CD14-positive monocyte (primary cell): Measurements from ENCODE around the gene CAP2. TPM values are rescaled to one million over a fixed set of nuclear protein-coding genes. Genes with fewer than 3 reads are reported as not detected.

Experiments
- DNase-seq, 3 donors: peaks; one replicate each; pipeline ENCODE4 v3.0.0-alpha.2; 2011 to 2022
- H2AFZ ChIP-seq: 2 replicates; pipeline ENCODE4 v1.6.0; 2012; ENCODE audit warnings: mild to moderate bottlenecking, low read depth, low read length, inconsistent platforms; ENCODE audit not compliant: insufficient read depth, poor library complexity, severe bottlenecking
- H3K27ac ChIP-seq, 2 donors: 1 replicate in 1 of 2; 2 replicates in 1 of 2; pipeline ENCODE4 v1.5.1; 2012 to 2013; ENCODE audit warnings: low read length in 2 of 2, control low read depth in 1 of 2, inconsistent platforms in 1 of 2, low read depth in 1 of 2, mild to moderate bottlenecking in 1 of 2
- H3K27me3 ChIP-seq, 2 donors: one replicate each; pipeline versions ENCODE4 v1.6.0 to v1.6.1; 2011 to 2013; ENCODE audit warnings: low read length in 2 of 2; ENCODE audit not compliant: control insufficient read depth in 2 of 2, insufficient read depth in 2 of 2
- H3K36me3 ChIP-seq, 2 donors: replicated peaks in 1 of 2; 1 replicate in 1 of 2; 2 replicates in 1 of 2; pipeline versions ENCODE4 v1.5.1 to v1.6.1; 2012 to 2013; ENCODE audit warnings: low read length in 2 of 2, control low read depth in 1 of 2, inconsistent platforms in 1 of 2, mild to moderate bottlenecking in 1 of 2; ENCODE audit not compliant: insufficient read depth in 2 of 2, control insufficient read depth in 1 of 2
- H3K4me1 ChIP-seq, 2 donors: 1 replicate in 1 of 2; 2 replicates in 1 of 2; pipeline versions ENCODE4 v1.5.1 to v1.6.1; 2012 to 2013; ENCODE audit warnings: low read length in 2 of 2, control low read depth in 1 of 2, inconsistent platforms in 1 of 2, mild to moderate bottlenecking in 1 of 2, moderate library complexity in 1 of 2; ENCODE audit not compliant: insufficient read depth in 2 of 2, control insufficient read depth in 1 of 2
- H3K4me2 ChIP-seq: replicated peaks from 2 replicates; pipeline ENCODE3; 2012; ENCODE audit warnings: low read length, moderate library complexity, mild to moderate bottlenecking; ENCODE audit not compliant: poor library complexity, severe bottlenecking; ENCODE audit errors: extremely low read depth
- H3K4me3 ChIP-seq, 3 experiments: fragments of 200-600 bp in 1 of 3; sonication (generic) in 1 of 3; replicated peaks in 1 of 3; 1 replicate in 2 of 3; 2 replicates in 1 of 3; pipeline ENCODE4 v1.5.1; 2011 to 2013; ENCODE audit warnings: low read length in 3 of 3, mild to moderate bottlenecking in 3 of 3, control low read depth in 2 of 3, low read depth in 2 of 3, inconsistent platforms in 1 of 3, moderate library complexity in 1 of 3
- H3K79me2 ChIP-seq: 2 replicates; pipeline ENCODE4 v1.6.0; 2012; ENCODE audit warnings: mild to moderate bottlenecking, control low read depth, inconsistent platforms, low read length, moderate library complexity; ENCODE audit not compliant: insufficient read depth
- H3K9ac ChIP-seq: 2 replicates; pipeline ENCODE4 v1.6.0; 2017; ENCODE audit warnings: low read length, mild to moderate bottlenecking; ENCODE audit not compliant: insufficient read depth, poor library complexity, severe bottlenecking
- H3K9me3 ChIP-seq, 2 donors: replicated peaks in 1 of 2; 1 replicate in 1 of 2; 2 replicates in 1 of 2; pipeline versions ENCODE4 v1.5.1 to v1.6.1; 2012 to 2013; ENCODE audit warnings: low read length in 2 of 2, control low read depth in 1 of 2; ENCODE audit not compliant: control insufficient read depth in 1 of 2, insufficient read depth in 1 of 2
- H4K20me1 ChIP-seq: 2 replicates; pipeline ENCODE4 v1.6.0; 2012; ENCODE audit warnings: mild to moderate bottlenecking, low read length, control low read depth, moderate library complexity; ENCODE audit not compliant: insufficient read depth
- H3K27ac Mint-ChIP-seq, 7 donors: one replicate each; pipeline ENCODE4 v1.8.0; 2020; ENCODE audit warnings: mild to moderate bottlenecking in 7 of 7, mixed read lengths in 7 of 7, moderate library complexity in 6 of 7, inconsistent platforms in 2 of 7
- H3K27me3 Mint-ChIP-seq, 3 donors: one replicate each; pipeline ENCODE4 v1.8.0; 2021 to 2022; ENCODE audit warnings: low read depth in 3 of 3, mild to moderate bottlenecking in 3 of 3, mixed read lengths in 3 of 3, moderate library complexity in 3 of 3, inconsistent platforms in 1 of 3
- H3K36me3 Mint-ChIP-seq, 2 donors: one replicate each; pipeline ENCODE4 v1.8.0; 2020; ENCODE audit warnings: mixed read lengths in 2 of 2, inconsistent platforms in 1 of 2, mild to moderate bottlenecking in 1 of 2
- H3K4me1 Mint-ChIP-seq: one replicate; pipeline ENCODE4 v1.8.0; 2020; ENCODE audit warnings: mild to moderate bottlenecking, mixed read lengths
- H3K4me3 Mint-ChIP-seq, 2 donors: one replicate each; pipeline ENCODE4 v1.8.0; 2020; ENCODE audit warnings: mild to moderate bottlenecking in 2 of 2, mixed read lengths in 2 of 2, moderate library complexity in 1 of 2
- H3K9me3 Mint-ChIP-seq, 7 donors: one replicate each; pipeline ENCODE4 v1.8.0; 2020 to 2022; ENCODE audit warnings: mixed read lengths in 7 of 7, mild to moderate bottlenecking in 6 of 7, moderate library complexity in 6 of 7, inconsistent platforms in 2 of 7
- WGBS: methylation state at CpG from one replicate; pipeline ENCODE4 v1.1.5; 2013; ENCODE audit warnings: missing lambda C conversion rate; ENCODE audit not compliant: insufficient coverage; 5-methylcytosine and 5-hydroxymethylcytosine counted together
- intact Hi-C, 2 donors: fragments of 100-400 bp; cut with micrococcal nuclease; formaldehyde crosslinking; loops; one replicate each; pipeline versions ENCODE4 v1.15.0 to v1.15.1; 2023
- polyA plus RNA-seq, 3 donors: library from polyadenylated mRNA; depleted of rRNA in 1 of 3; unstranded in 2 of 3; stranded (reverse) in 1 of 3; fragments of 300-500 nt in 2 of 3; fragments of >200 nt in 1 of 3; fragmentation: Illumina TruSeq in 2 of 3; gene quantifications; 1 replicate in 2 of 3; 2 replicates in 1 of 3; pipeline ENCODE4 v1.2.3, GENCODE V29; 2012 to 2021
- TF ChIP-seq, protein P1 (sequence below): fragments of 200-600 bp; IDR thresholded peaks from one replicate; pipeline ENCODE4 v1.8.0; 2022; ENCODE audit warnings: antibody characterized with exemption, mild to moderate bottlenecking

The CAP2 gene
- polyA plus RNA-seq, 3 donors, result not detected

DNA sequence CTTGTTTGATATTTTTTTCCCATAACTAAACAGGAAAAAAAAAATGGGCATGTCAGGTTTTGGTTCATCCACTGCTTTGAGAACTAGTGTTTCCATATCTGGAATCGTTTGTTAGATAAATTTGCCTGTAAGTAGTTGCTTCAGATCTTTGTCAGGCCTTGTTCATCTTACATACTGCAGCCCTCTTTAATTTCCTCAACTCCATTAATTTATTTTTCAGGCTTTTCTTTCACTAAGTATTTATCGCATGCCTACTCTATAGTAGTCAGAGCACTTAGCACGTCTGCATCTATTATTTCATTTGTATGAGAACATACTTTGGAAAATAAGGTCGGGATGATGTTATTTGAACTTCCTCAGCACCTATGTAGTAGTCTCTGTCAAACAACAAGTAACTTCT, 80.9 kb downstream of the CAP2 start:
- H3K4me1 Mint-ChIP-seq, result no peaks in the 10 kb centered on the region
- no peak overlapping the region for H3K27ac ChIP-seq
- H3K9ac ChIP-seq, result no peak overlapping the region
- no peak overlapping the region for H3K4me3 ChIP-seq
- intact Hi-C loops, result no loop called here
- no peaks in the 10 kb centered on the region for H4K20me1 ChIP-seq
- H3K9me3 Mint-ChIP-seq, result no peaks in the 10 kb centered on the region
- no peak overlapping the region for H3K4me2 ChIP-seq
- TF ChIP-seq, protein P1, sequence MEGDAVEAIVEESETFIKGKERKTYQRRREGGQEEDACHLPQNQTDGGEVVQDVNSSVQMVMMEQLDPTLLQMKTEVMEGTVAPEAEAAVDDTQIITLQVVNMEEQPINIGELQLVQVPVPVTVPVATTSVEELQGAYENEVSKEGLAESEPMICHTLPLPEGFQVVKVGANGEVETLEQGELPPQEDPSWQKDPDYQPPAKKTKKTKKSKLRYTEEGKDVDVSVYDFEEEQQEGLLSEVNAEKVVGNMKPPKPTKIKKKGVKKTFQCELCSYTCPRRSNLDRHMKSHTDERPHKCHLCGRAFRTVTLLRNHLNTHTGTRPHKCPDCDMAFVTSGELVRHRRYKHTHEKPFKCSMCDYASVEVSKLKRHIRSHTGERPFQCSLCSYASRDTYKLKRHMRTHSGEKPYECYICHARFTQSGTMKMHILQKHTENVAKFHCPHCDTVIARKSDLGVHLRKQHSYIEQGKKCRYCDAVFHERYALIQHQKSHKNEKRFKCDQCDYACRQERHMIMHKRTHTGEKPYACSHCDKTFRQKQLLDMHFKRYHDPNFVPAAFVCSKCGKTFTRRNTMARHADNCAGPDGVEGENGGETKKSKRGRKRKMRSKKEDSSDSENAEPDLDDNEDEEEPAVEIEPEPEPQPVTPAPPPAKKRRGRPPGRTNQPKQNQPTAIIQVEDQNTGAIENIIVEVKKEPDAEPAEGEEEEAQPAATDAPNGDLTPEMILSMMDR, result no peak
- H3K27ac Mint-ChIP-seq, result no peak overlapping the region
- no peak overlapping the region for H2AFZ ChIP-seq
- no peaks in the 10 kb centered on the region for H3K36me3 ChIP-seq
- no peaks in the 10 kb centered on the region for H3K4me1 ChIP-seq
- no peaks in the 10 kb centered on the region for H3K36me3 Mint-ChIP-seq
- H3K9me3 ChIP-seq, result no peaks in the 10 kb centered on the region
- H3K79me2 ChIP-seq, result no peaks in the 10 kb centered on the region
- H3K4me3 Mint-ChIP-seq, result no peak overlapping the region
- H3K27me3 Mint-ChIP-seq, result peaks cover 1 to 4% (median 3%) of the 10 kb centered on the region in 3 donors
- WGBS, result no CpG with 5 or more reads among the region's 4 CpGs
- H3K27me3 ChIP-seq, result no peaks in the 10 kb centered on the region
- no peak for DNase-seq

GRCh38 chr6:17475606-17476244, 82.3 kb downstream of the CAP2 start:
- Histone ChIP-seq H3K4me1 (no peaks in the 10 kb centered on the region), H3K4me3 (no peak overlapping the region), H4K20me1 (no peaks in the 10 kb centered on the region), H2AFZ (no peak overlapping the region), H3K79me2 (no peaks in the 10 kb centered on the region), H3K27me3 (no peaks in the 10 kb centered on the region), H3K9ac (no peak overlapping the region), H3K36me3 (no peaks in the 10 kb centered on the region), H3K27ac (no peak overlapping the region), H3K9me3 (no peaks in the 10 kb centered on the region), H3K4me2 (no peak overlapping the region)
- no peaks in the 10 kb centered on the region for H3K4me1 Mint-ChIP-seq
- intact Hi-C loops, result no loop called here
- H3K27ac Mint-ChIP-seq, result no peak overlapping the region
- no peaks in the 10 kb centered on the region for H3K36me3 Mint-ChIP-seq
- no peak for DNase-seq
- TF ChIP-seq, protein P1, result no peak
- no peaks in the 10 kb centered on the region for H3K9me3 Mint-ChIP-seq
- WGBS, result no CpG with 5 or more reads among the region's 4 CpGs
- H3K4me3 Mint-ChIP-seq, result no peak overlapping the region
- peaks cover 1 to 4% (median 3%) of the 10 kb centered on the region in 3 donors for H3K27me3 Mint-ChIP-seq
